Transverse colon (tissue), 4 donors: ENCODE results near the gene QRFP. TPM values are rescaled to one million over a fixed set of nuclear protein-coding genes. Genes with fewer than 3 reads are reported as not detected.

Experiments used
- DNase-seq: peaks from one replicate; pipeline ENCODE4 v3.0.0-alpha.2; 2019
- H3K27ac ChIP-seq, 4 donors: fragments of 200-600 bp; sonication (generic); 2 replicates each; pipeline ENCODE4 v1.5.1; 2016 to 2018; ENCODE audit warnings: inconsistent platforms in 4 of 4
- H3K27me3 ChIP-seq: fragments of 200-600 bp; sonication (generic); 2 replicates; pipeline ENCODE4 v1.5.1; 2017; ENCODE audit warnings: inconsistent platforms
- H3K36me3 ChIP-seq, 4 donors: fragments of 200-600 bp; sonication (generic); 2 replicates each; pipeline ENCODE4 v1.5.1; 2017 to 2019; ENCODE audit warnings: inconsistent platforms in 4 of 4
- H3K4me1 ChIP-seq, 4 donors: fragments of 200-600 bp; sonication (generic); 2 replicates each; pipeline ENCODE4 v1.5.1; 2017 to 2020; ENCODE audit warnings: inconsistent platforms in 4 of 4
- H3K4me3 ChIP-seq, 4 donors: fragments of 200-600 bp; sonication (generic); 1 replicate in 1 of 4; 2 replicates in 3 of 4; pipeline versions ENCODE4 v1.5.1 to v1.6.1; 2017 to 2019; ENCODE audit warnings: inconsistent platforms in 4 of 4
- H3K9me3 ChIP-seq, 2 donors: fragments of 200-600 bp; sonication (generic); 2 replicates each; pipeline ENCODE4 v1.5.1; 2017 to 2019; ENCODE audit warnings: inconsistent platforms in 2 of 2
- CTCF ChIP-seq, 5 experiments: fragments of 200-600 bp in 3 of 5; fragments of 450-650 bp in 2 of 5; sonication (generic) in 3 of 5; IDR thresholded peaks; 1 replicate in 2 of 5; 2 replicates in 3 of 5; pipeline ENCODE4 v1.5.1; 2016 to 2017; ENCODE audit warnings: antibody characterized with exemption in 5 of 5, inconsistent platforms in 3 of 5, mild to moderate bottlenecking in 2 of 5, moderate library complexity in 1 of 5
- EP300 ChIP-seq: sonication (generic); formaldehyde crosslinking; IDR thresholded peaks from one replicate; pipeline ENCODE4 v1.6.1; 2017; ENCODE audit warnings: antibody characterized with exemption, low read depth
- POLR2A ChIP-seq: fragments of 450-650 bp; IDR thresholded peaks from one replicate; pipeline ENCODE4 v1.6.1; 2016; ENCODE audit warnings: antibody characterized with exemption, mild to moderate bottlenecking, moderate library complexity
- POLR2AphosphoS5 ChIP-seq, 3 donors: sonication (generic); formaldehyde crosslinking; IDR thresholded peaks; one replicate each; pipeline ENCODE4 v1.6.1; 2016; ENCODE audit warnings: antibody characterized with exemption in 3 of 3
- WGBS, 2 donors: methylation state at CpG; one replicate each; pipeline ENCODE4 v1.1.5; 2018; ENCODE audit warnings: low coverage in 1 of 2; 5-methylcytosine and 5-hydroxymethylcytosine counted together
- in situ Hi-C, 4 donors: fragments of 200-750 bp; cut with MboI; loops; one replicate each; pipeline versions ENCODE4 v1.15.0 to v1.15.1; 2017; ENCODE audit warnings: low sequenced_read_pairs in 3 of 4, low pct_ligation_motif_present in 1 of 4, low pct_unique_long_range_greater_than_20kb in 1 of 4
- intact Hi-C: fragments of 100-400 bp; cut with DNase I; formaldehyde crosslinking; loops from one replicate; pipeline ENCODE4 v1.15.1; 2023; ENCODE audit warnings: low total_unique reads
- total RNA-seq, 4 donors: library from RNA; depleted of rRNA; stranded (reverse); fragments of >200 nt; gene quantifications; one replicate each; pipeline ENCODE4 v1.1.0, GENCODE V29; 2016

QRFP gene
- total RNA-seq, 4 donors from 2014 or later, result not detected

- intact Hi-C loops, result no loop called here
- 77% methylated on average over 25 of the region's 25 CpGs; no CpG with 5 or more reads in 1 of the 2 donors for WGBS, 2 donors
- H3K9me3 ChIP-seq, result no peaks in the 10 kb centered on the region
- no peak for DNase-seq
- H3K4me1 ChIP-seq, result peaks cover 0 to 1% (median under 1%) of the 10 kb centered on the region in 4 donors
- no peaks in the 10 kb centered on the region for H3K36me3 ChIP-seq
- no peak overlapping the region for H3K4me3 ChIP-seq
- TF ChIP-seq POLR2A, result no peak
- TF ChIP-seq CTCF (IDR thresholded peaks at IDR 0.05), result no peak
- no peak for TF ChIP-seq EP300
- TF ChIP-seq POLR2AphosphoS5 (IDR thresholded peaks at IDR 0.05), result no peak
- H3K27ac ChIP-seq, result no peak overlapping the region
- H3K27me3 ChIP-seq, result peaks cover 24% of the 10 kb centered on the region
- in situ Hi-C loops, result no loop called here
These were observed 6.8 kb upstream of the QRFP start for GRCh38 chr9:130903194-130904069.

GRCh38 chr9:130902204-130903185 is 5.9 kb upstream of the QRFP start:
- in situ Hi-C loops, result no loop called here
- H3K4me3 ChIP-seq, result no peak overlapping the region
- no peak overlapping the region for H3K27ac ChIP-seq
- peaks cover 0 to 10% (median 2%) of the 10 kb centered on the region in 4 donors for H3K4me1 ChIP-seq
- no peaks in the 10 kb centered on the region for H3K36me3 ChIP-seq
- WGBS, 2 donors, result 60 to 76% methylated on average over 3 to 26 of the region's 27 CpGs
- TF ChIP-seq POLR2A (no peak), CTCF (IDR thresholded peaks at IDR 0.05) (no peak), EP300 (no peak), POLR2AphosphoS5 (IDR thresholded peaks at IDR 0.05) (no peak)
- peaks cover 34% of the 10 kb centered on the region for H3K27me3 ChIP-seq
- no peaks in the 10 kb centered on the region for H3K9me3 ChIP-seq
- intact Hi-C loops, result no loop called here
- no peak for DNase-seq

GRCh38 chr9:130901498-130902203 is 5.0 kb upstream of the QRFP start:
- peaks cover 38% of the 10 kb centered on the region for H3K27me3 ChIP-seq
- TF ChIP-seq EP300 (no peak), POLR2A (no peak), CTCF (IDR thresholded peaks at IDR 0.05) (no peak), POLR2AphosphoS5 (IDR thresholded peaks at IDR 0.05) (no peak)
- peaks cover 0 to 10% (median 2%) of the 10 kb centered on the region in 4 donors for H3K4me1 ChIP-seq
- WGBS, 2 donors, result 38% methylated on average over 15 of the region's 17 CpGs; no CpG with 5 or more reads in 1 of the 2 donors
- no peak overlapping the region for H3K27ac ChIP-seq
- in situ Hi-C loops (no loop called here), intact Hi-C loops (no loop called here)
- no peak overlapping the region for H3K4me3 ChIP-seq
- H3K36me3 ChIP-seq, result no peaks in the 10 kb centered on the region
- DNase-seq, result no peak
- no peaks in the 10 kb centered on the region for H3K9me3 ChIP-seq
